Stomach (tissue), 4 donors: ENCODE results near the gene MYO1B.

Experiments
- CTCF ChIP-seq, 7 experiments: fragments of 450-650 bp in 4 of 7; fragments of 200-600 bp in 3 of 7; sonication (generic) in 3 of 7; IDR thresholded peaks; one replicate each; pipeline ENCODE4 v1.5.1; 2016 to 2019; ENCODE audit warnings: antibody characterized with exemption in 7 of 7, control low read depth in 2 of 7, mild to moderate bottlenecking in 1 of 7
- EP300 ChIP-seq: sonication (generic); formaldehyde crosslinking; IDR thresholded peaks from one replicate; pipeline ENCODE4 v1.6.1; 2017; ENCODE audit warnings: antibody characterized with exemption
- POLR2A ChIP-seq, 4 donors: fragments of 450-650 bp; IDR thresholded peaks; one replicate each; pipeline ENCODE4 v1.6.1; 2016; ENCODE audit warnings: antibody characterized with exemption in 4 of 4, control low read depth in 2 of 4, mild to moderate bottlenecking in 1 of 4, moderate library complexity in 1 of 4
- POLR2AphosphoS5 ChIP-seq, 3 donors: sonication (generic); formaldehyde crosslinking; IDR thresholded peaks; one replicate each; pipeline ENCODE4 v1.6.1; 2016; ENCODE audit warnings: antibody characterized with exemption in 3 of 3

- TF ChIP-seq CTCF (IDR thresholded peaks at IDR 0.05) (no peak), EP300 (no peak), POLR2A (IDR thresholded peaks at IDR 0.05) (no peak), POLR2AphosphoS5 (IDR thresholded peaks at IDR 0.05) (no peak)
Measured at GRCh38 chr2:191345788-191346187, 100.6 kb downstream of the MYO1B start.
